Lung (tissue), 12 donors: Measurements from ENCODE around the gene DYNC1I2. TPM values are rescaled to one million over a fixed set of nuclear protein-coding genes. Genes with fewer than 3 reads are reported as not detected.

Experiments used
- ATAC-seq: fragments of 200-7000 bp; cut with Tn5 transposase; one replicate; pipeline ENCODE4 v1.9.1; 2020; ENCODE audit warnings: moderate number of reproducible peaks; ENCODE audit not compliant: insufficient read depth, low FRiP score
- DNase-seq, 3 donors: peaks; one replicate each; pipeline ENCODE4 v3.0.0-alpha.2; 2013 to 2017
- H3K27ac ChIP-seq, 2 donors: one replicate each; pipeline ENCODE4 v1.5.1; 2013; ENCODE audit warnings: mild to moderate bottlenecking in 2 of 2, moderate library complexity in 2 of 2, control low read depth in 1 of 2, inconsistent platforms in 1 of 2, low read depth in 1 of 2, low read length in 1 of 2
- H3K27me3 ChIP-seq, 3 donors: one replicate each; pipeline ENCODE4 v1.5.1; 2013; ENCODE audit warnings: low read length in 2 of 3; ENCODE audit not compliant: control insufficient read depth in 3 of 3, insufficient read depth in 3 of 3
- H3K36me3 ChIP-seq, 4 donors: one replicate each; pipeline ENCODE4 v1.5.1; 2013; ENCODE audit warnings: low read length in 4 of 4, mild to moderate bottlenecking in 1 of 4, moderate library complexity in 1 of 4; ENCODE audit not compliant: control insufficient read depth in 4 of 4, insufficient read depth in 4 of 4
- H3K4me1 ChIP-seq, 5 donors: one replicate each; pipeline ENCODE4 v1.5.1; 2013; ENCODE audit warnings: low read length in 5 of 5, mild to moderate bottlenecking in 2 of 5, moderate library complexity in 1 of 5; ENCODE audit not compliant: control insufficient read depth in 5 of 5, insufficient read depth in 5 of 5
- H3K4me3 ChIP-seq: one replicate; pipeline ENCODE4 v1.5.1; 2013; ENCODE audit warnings: mild to moderate bottlenecking, control low read depth, moderate library complexity
- H3K9ac ChIP-seq, 2 donors: one replicate each; pipeline ENCODE4 v1.5.1; 2013; ENCODE audit warnings: low read length in 2 of 2, control low read depth in 1 of 2; ENCODE audit not compliant: insufficient read depth in 1 of 2
- H3K9me3 ChIP-seq, 4 donors: one replicate each; pipeline ENCODE4 v1.5.1; 2013; ENCODE audit warnings: low read length in 3 of 4, mild to moderate bottlenecking in 1 of 4, moderate library complexity in 1 of 4; ENCODE audit not compliant: control insufficient read depth in 4 of 4, insufficient read depth in 3 of 4
- WGBS, 2 donors: extraction: QIAGEN DNeasy Blood & Tissue Kit; methylation state at CpG; one replicate each; pipeline ENCODE4 v1.1.7; 2013; 5-methylcytosine and 5-hydroxymethylcytosine counted together
- polyA plus RNA-seq, 2 donors: library from polyadenylated mRNA; stranded (reverse); fragments of 200-250 nt; gene quantifications; one replicate each; pipeline ENCODE4 v1.2.1, GENCODE V29; 2013
- total RNA-seq, 2 donors: library from RNA; depleted of rRNA in 1 of 2; stranded (reverse); fragments of >200 nt in 1 of 2; gene quantifications; one replicate each; pipeline ENCODE4 v1.2.1, GENCODE V29; 2014 to 2021
- TF ChIP-seq, protein P1 (sequence below): IDR thresholded peaks from 2 replicates; pipeline ENCODE4 v1.5.1; 2012; ENCODE audit warnings: mild to moderate bottlenecking; ENCODE audit errors: control extremely low read depth, extremely low read depth
- donor health status: control.
- donor health status: control.
- donor health status: Bipolar disorder and iron deficiency.
- donor health status: healthy.
- donor health status: DM: yes; HTN: yes; CAD: no.

DYNC1I2 gene
- total and polyA plus RNA-seq, 4 donors = 47.1 to 190 (median 72.2) TPM

DNA sequence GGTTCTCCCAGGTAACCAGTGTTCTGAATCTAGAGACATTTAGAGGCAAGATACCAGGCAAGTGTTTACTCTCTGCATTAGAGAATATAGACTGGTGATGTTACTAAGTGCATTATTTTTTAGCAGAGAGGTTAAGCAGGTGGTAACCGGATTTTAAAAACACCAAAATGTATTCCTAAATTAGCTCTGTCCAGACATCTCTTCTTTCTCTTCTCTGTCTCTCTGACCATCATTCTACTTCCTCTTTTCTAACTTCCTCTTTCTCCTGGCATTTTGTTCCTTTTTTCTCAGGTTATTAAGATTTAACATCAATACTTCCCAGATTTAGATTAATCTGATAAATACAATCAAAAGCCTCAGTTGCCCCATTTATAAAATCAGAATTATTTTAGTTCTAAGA, 31.7 kb upstream of the DYNC1I2 start:
- no peaks in the 10 kb centered on the region for H3K27me3 ChIP-seq
- peaks cover 0 to 8% (median 2%) of the 10 kb centered on the region in 4 donors for H3K9me3 ChIP-seq
- 33 to 58% methylated on average over 1 of the region's 1 CpG for WGBS, 2 donors
- H3K4me1 ChIP-seq = no peaks in the 10 kb centered on the region
- no peaks in the 10 kb centered on the region for H3K36me3 ChIP-seq
- no peak overlapping the region for H3K9ac ChIP-seq
- DNase-seq (no peak), ATAC-seq (no peak)
- no peak overlapping the region for H3K4me3 ChIP-seq
- no peak overlapping the region for H3K27ac ChIP-seq
- TF ChIP-seq, protein P1, sequence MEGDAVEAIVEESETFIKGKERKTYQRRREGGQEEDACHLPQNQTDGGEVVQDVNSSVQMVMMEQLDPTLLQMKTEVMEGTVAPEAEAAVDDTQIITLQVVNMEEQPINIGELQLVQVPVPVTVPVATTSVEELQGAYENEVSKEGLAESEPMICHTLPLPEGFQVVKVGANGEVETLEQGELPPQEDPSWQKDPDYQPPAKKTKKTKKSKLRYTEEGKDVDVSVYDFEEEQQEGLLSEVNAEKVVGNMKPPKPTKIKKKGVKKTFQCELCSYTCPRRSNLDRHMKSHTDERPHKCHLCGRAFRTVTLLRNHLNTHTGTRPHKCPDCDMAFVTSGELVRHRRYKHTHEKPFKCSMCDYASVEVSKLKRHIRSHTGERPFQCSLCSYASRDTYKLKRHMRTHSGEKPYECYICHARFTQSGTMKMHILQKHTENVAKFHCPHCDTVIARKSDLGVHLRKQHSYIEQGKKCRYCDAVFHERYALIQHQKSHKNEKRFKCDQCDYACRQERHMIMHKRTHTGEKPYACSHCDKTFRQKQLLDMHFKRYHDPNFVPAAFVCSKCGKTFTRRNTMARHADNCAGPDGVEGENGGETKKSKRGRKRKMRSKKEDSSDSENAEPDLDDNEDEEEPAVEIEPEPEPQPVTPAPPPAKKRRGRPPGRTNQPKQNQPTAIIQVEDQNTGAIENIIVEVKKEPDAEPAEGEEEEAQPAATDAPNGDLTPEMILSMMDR = no peak

DNA sequence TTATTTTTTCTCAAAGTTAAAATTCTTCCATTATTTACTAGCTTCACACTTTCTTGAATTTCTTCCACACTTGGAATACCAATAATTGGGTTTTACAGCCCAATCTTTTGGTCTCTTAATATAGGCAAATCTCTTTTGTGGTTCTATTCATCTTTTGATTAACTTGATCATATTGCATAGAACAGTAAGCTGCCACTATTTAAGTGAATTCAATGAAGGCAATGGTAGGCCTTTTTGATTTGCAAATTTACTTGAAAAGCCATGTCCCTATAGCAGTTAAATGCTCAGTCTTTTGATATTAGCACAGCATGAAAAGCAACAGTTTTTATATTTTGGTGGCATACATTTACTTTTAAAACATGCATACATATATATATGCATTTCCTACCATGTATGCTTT, 20.2 kb upstream of the DYNC1I2 start:
- Histone ChIP-seq H3K36me3 (no peaks in the 10 kb centered on the region), H3K27me3 (no peaks in the 10 kb centered on the region), H3K4me1 (peaks cover 0 to 13% (median 0%) of the 10 kb centered on the region in 5 donors), H3K4me3 (no peak overlapping the region), H3K9me3 (no peaks in the 10 kb centered on the region), H3K27ac (no peak overlapping the region), H3K9ac (no peak overlapping the region)
- TF ChIP-seq, protein P1 = no peak
- ATAC-seq (no peak), DNase-seq (no peak)

DNA sequence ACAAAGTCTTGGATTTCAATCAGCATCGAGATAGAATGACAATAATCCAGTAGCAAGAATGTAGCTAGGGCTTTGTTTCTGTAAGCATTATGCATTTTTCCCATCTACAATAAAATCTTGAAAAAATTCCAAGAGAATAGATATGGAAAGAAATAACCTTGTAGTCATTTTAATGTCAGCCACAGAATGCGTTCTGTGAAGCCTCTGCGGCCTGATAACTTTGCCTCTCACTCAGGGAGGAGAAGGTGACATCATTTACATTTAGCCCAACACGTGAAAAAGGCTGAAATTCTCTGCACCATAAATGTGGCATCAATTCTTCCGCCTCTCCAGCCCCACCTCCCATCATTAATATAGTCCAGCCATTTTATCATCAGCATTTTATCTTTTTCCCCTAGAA, 19.1 kb upstream of the DYNC1I2 start:
- TF ChIP-seq, protein P1 = no peak
- Histone ChIP-seq H3K27ac (no peak overlapping the region), H3K36me3 (no peaks in the 10 kb centered on the region), H3K4me3 (no peak overlapping the region), H3K4me1 (peaks cover 0 to 23% (median 0%) of the 10 kb centered on the region in 5 donors), H3K9ac (no peak overlapping the region), H3K27me3 (no peaks in the 10 kb centered on the region), H3K9me3 (no peaks in the 10 kb centered on the region)
- 81 to 90% methylated on average over 5 of the region's 5 CpGs for WGBS, 2 donors
- ATAC-seq (no peak), DNase-seq (no peak)

DNA sequence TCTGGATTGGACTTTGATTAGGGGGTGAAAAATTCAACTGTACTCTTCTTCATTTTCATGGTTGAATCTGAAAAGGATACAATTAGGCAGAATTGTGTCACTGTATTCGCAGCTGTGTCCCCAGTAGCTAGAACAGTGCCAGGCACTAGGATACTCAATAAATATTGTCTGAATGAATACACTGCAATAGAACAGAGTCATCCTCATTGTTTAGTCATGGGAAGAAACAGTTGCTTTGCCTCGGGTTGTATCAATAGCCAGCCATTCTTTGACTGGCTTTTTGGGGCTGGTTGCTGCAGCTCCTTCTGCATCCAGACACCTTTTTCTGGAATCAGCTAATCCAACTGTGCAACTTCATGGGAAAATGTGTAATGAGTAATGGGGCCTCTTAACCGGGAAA, 18.1 kb upstream of the DYNC1I2 start:
- 58 to 64% methylated on average over 3 of the region's 3 CpGs for WGBS, 2 donors
- no peak for ATAC-seq
- Histone ChIP-seq H3K27ac (no peak overlapping the region), H3K27me3 (no peaks in the 10 kb centered on the region), H3K9ac (no peak overlapping the region), H3K9me3 (no peaks in the 10 kb centered on the region), H3K4me3 (no peak overlapping the region), H3K36me3 (no peaks in the 10 kb centered on the region), H3K4me1 (peaks cover 0 to 28% (median 0%) of the 10 kb centered on the region in 5 donors)
- TF ChIP-seq, protein P1 = no peak
- no peak for DNase-seq
